Astrocyte (in vitro differentiated cells and primary cell): Measurements from ENCODE around the gene ANKHD1. TPM values are rescaled to one million over a fixed set of nuclear protein-coding genes. Genes with fewer than 3 reads are reported as not detected.

Source experiments
- DNase-seq: peaks from one replicate; pipeline ENCODE4 v3.0.0-alpha.2; 2010; ENCODE audit warnings: low read depth
- FAIRE-seq: peaks from 2 replicates; lab custom pipeline; 2011; peaks lifted over from hg19 to GRCh38; lab: Jason Lieb, UNC
- H2AFZ ChIP-seq: 2 replicates; pipeline ENCODE4 v1.6.0; 2012; ENCODE audit warnings: low read depth, low read length, inconsistent platforms
- H3K27ac ChIP-seq: 2 replicates; pipeline ENCODE4 v1.5.1; 2011; ENCODE audit warnings: low read depth, low read length, inconsistent platforms
- H3K27me3 ChIP-seq: 2 replicates; pipeline ENCODE4 v1.6.0; 2011; ENCODE audit warnings: low read length, inconsistent platforms; ENCODE audit not compliant: insufficient read depth
- H3K36me3 ChIP-seq: 2 replicates; pipeline ENCODE4 v1.5.1; 2011; ENCODE audit warnings: low read length, inconsistent platforms; ENCODE audit not compliant: insufficient read depth
- H3K4me1 ChIP-seq: 2 replicates; pipeline ENCODE4 v1.5.1; 2011; ENCODE audit warnings: low read length, inconsistent platforms; ENCODE audit not compliant: insufficient read depth
- H3K4me2 ChIP-seq: 2 replicates; pipeline ENCODE4 v1.6.0; 2012; ENCODE audit warnings: low read length, inconsistent platforms
- H3K4me3 ChIP-seq: 2 replicates; pipeline ENCODE4 v1.5.1; 2011; ENCODE audit warnings: low read depth, mild to moderate bottlenecking, low read length, inconsistent platforms; ENCODE audit not compliant: insufficient read depth
- H3K79me2 ChIP-seq: 2 replicates; pipeline ENCODE4 v1.6.0; 2012; ENCODE audit warnings: mild to moderate bottlenecking, low read length, inconsistent platforms; ENCODE audit not compliant: insufficient read depth
- H3K9ac ChIP-seq: 2 replicates; pipeline ENCODE4 v1.6.0; 2012; ENCODE audit warnings: mild to moderate bottlenecking, low read length, inconsistent platforms
- H3K9me3 ChIP-seq: 2 replicates; pipeline ENCODE4 v1.5.1; 2012; ENCODE audit warnings: low read depth, mild to moderate bottlenecking, low read length, inconsistent platforms; ENCODE audit not compliant: insufficient read depth
- H4K20me1 ChIP-seq: 2 replicates; pipeline ENCODE4 v1.6.0; 2012; ENCODE audit warnings: low read length, inconsistent platforms; ENCODE audit not compliant: insufficient read depth
- H3K27ac Mint-ChIP-seq: one replicate; pipeline ENCODE4 v1.8.0; 2021; ENCODE audit warnings: mild to moderate bottlenecking, mixed read lengths; ENCODE audit not compliant: unreplicated experiment
- H3K27me3 Mint-ChIP-seq: one replicate; pipeline ENCODE4 v1.8.0; 2021; ENCODE audit warnings: low read depth, mixed read lengths; ENCODE audit not compliant: unreplicated experiment
- H3K36me3 Mint-ChIP-seq: one replicate; pipeline ENCODE4 v1.8.0; 2021; ENCODE audit warnings: low read depth, mixed read lengths; ENCODE audit not compliant: unreplicated experiment
- H3K4me1 Mint-ChIP-seq: one replicate; pipeline ENCODE4 v1.8.0; 2021; ENCODE audit warnings: low read depth, mixed read lengths; ENCODE audit not compliant: unreplicated experiment
- H3K4me3 Mint-ChIP-seq: one replicate; pipeline ENCODE4 v1.8.0; 2021; ENCODE audit warnings: mild to moderate bottlenecking, moderate library complexity, mixed read lengths; ENCODE audit not compliant: unreplicated experiment
- H3K9me3 Mint-ChIP-seq: one replicate; pipeline ENCODE4 v1.8.0; 2021; ENCODE audit warnings: mild to moderate bottlenecking, mixed read lengths; ENCODE audit not compliant: unreplicated experiment
- CTCF ChIP-seq: IDR thresholded peaks from 2 replicates; pipeline ENCODE4 v1.5.1; 2011; ENCODE audit warnings: low read depth, mild to moderate bottlenecking, inconsistent platforms, low read length, moderate library complexity; ENCODE audit not compliant: insufficient read depth
- EZH2 ChIP-seq: IDR thresholded peaks from 2 replicates; pipeline ENCODE4 v1.6.1; 2012; ENCODE audit warnings: mild to moderate bottlenecking, low read length, inconsistent platforms; ENCODE audit not compliant: insufficient read depth
- total RNA-seq: library from RNA; stranded (reverse); gene quantifications from 2 replicates; pipeline ENCODE4 v1.2.1, GENCODE V29; 2021

Gene ANKHD1
- total RNA-seq, 1 donor from 2014 or later, result 56.5 TPM

GRCh38 chr5:140403613-140404012, 2.0 kb downstream of the ANKHD1 start:
- Histone ChIP-seq H3K4me3 (peak overlapping the region; percentile 21), H3K27me3 (no peaks in the 10 kb centered on the region), H3K79me2 (peaks cover 69% of the 10 kb centered on the region), H2AFZ (no peak overlapping the region), H4K20me1 (peaks cover 59% of the 10 kb centered on the region), H3K9me3 (no peaks in the 10 kb centered on the region), H3K4me2 (peak overlapping the region; percentile 85), H3K27ac (no peak overlapping the region), H3K36me3 (no peaks in the 10 kb centered on the region), H3K9ac (no peak overlapping the region), H3K4me1 (peaks cover 10% of the 10 kb centered on the region)
- H3K36me3 Mint-ChIP-seq, result peaks cover 2% of the 10 kb centered on the region
- no peak overlapping the region for H3K27ac Mint-ChIP-seq
- DNase-seq (no peak), FAIRE-seq (no peak)
- no peak for TF ChIP-seq CTCF
- no peak for TF ChIP-seq EZH2
- no peaks in the 10 kb centered on the region for H3K9me3 Mint-ChIP-seq
- H3K4me1 Mint-ChIP-seq, result peaks cover 14% of the 10 kb centered on the region
- no peak overlapping the region for H3K4me3 Mint-ChIP-seq
- H3K27me3 Mint-ChIP-seq, result no peaks in the 10 kb centered on the region

DNA sequence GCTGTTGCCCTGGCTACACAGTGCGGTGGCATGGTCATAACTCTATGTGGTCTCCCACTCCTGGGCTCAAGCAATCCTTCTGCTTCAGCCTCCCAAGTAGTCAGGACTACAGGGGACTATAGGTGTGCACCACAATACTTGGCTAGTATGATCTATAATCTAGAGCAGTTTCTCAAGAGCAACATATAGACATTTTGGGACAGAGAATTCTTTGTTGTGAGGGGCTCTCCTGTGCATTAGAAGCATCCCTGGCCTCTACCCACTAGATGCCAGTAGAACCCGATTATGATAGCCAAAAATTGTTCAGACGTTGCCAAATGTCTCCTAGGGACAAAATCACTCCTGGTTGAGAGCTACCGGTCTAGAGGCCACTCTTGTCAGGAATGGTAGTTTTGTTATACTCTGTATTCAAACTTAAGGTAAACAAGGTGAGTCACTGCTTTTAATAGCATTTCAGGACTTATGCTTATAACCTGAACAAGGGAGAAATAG, 7.2 kb downstream of the ANKHD1 start:
- no peak for FAIRE-seq
- no peaks in the 10 kb centered on the region for H3K9me3 Mint-ChIP-seq

More for the DNA sequence above, 7.2 kb downstream of the ANKHD1 start:
- Histone ChIP-seq H3K79me2 (peaks cover 98% of the 10 kb centered on the region), H3K9me3 (no peaks in the 10 kb centered on the region), H3K4me3 (no peak overlapping the region), H3K4me1 (no peaks in the 10 kb centered on the region), H4K20me1 (peaks cover 73% of the 10 kb centered on the region), H2AFZ (no peak overlapping the region), H3K27me3 (no peaks in the 10 kb centered on the region), H3K9ac (no peak overlapping the region), H3K36me3 (no peaks in the 10 kb centered on the region), H3K27ac (no peak overlapping the region), H3K4me2 (no peak overlapping the region)
- TF ChIP-seq CTCF (no peak), EZH2 (no peak)
- Mint-ChIP-seq H3K36me3 (no peaks in the 10 kb centered on the region), H3K27me3 (no peaks in the 10 kb centered on the region), H3K4me1 (peaks cover 10% of the 10 kb centered on the region), H3K27ac (no peak overlapping the region), H3K4me3 (no peak overlapping the region)
- no peak for DNase-seq
